ENCODE results near the gene CYP3A7.
"Not testable (repeated sequence)": the region's sequence is repeated elsewhere in the genome, so short reads cannot be mapped to it uniquely, and the experiment has no call there.

Gene CYP3A7

GRCh38 chr7:99665312-99666012 lies 69.5 kb downstream of the CYP3A7 start:
- DNase-seq, result no peak

- DNase-seq, result not testable (repeated sequence)
These were observed 77.1 kb downstream of the CYP3A7 start for GRCh38 chr7:99657879-99658278.

All from retina (tissue), 1 donor.